ENCODE results near the gene C6orf136.

- TF ChIP-seq CTCF (IDR thresholded peaks at IDR 0.05) (no peak), POLR2A (IDR thresholded peaks at IDR 0.05) (no peak)
Observed at GRCh38 chr6:30613251-30614043, 33.5 kb upstream of the C6orf136 start.

All from adrenal gland (tissue), 5 donors.